ENCODE results near the gene NMRAL1. TPM values are rescaled to one million over a fixed set of nuclear protein-coding genes. Genes with fewer than 3 reads are reported as not detected.

NMRAL1 gene
- total RNA-seq, 1 donor from 2014 or later = 25.0 TPM

DNA sequence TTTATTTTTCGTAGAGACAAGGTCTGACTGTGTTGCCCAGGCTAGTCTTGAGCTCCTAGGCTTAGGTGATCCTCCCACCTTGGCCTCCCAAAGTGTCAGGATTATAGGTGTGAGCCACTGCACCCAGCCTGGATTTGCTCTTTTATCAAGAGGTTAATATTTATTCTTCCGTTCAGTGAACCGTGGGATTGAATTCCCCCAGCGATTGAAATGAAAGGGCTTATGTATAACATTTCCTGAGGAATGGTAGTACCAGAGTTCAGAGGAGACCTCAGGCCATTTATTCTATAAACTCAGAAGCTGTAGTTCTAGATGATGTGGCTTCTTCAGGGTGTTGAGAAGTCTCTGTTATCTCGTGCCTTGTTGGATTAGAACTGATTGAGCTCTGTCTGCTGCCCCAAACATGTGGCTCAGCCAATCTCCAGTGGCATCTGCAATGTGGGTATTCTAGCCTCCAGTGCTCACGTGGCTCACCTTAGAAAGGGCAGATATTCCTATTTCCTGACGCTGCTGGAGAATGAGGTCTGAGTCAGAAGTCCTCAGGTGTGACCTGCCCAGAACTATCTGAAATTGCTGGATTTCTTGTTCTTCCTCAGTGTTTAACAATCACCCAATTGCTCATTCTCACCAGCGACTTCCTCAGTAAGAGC, 24.2 kb upstream of the NMRAL1 start:
- peaks cover 62% of the 10 kb centered on the region for H3K4me1 Mint-ChIP-seq (ENCODE audit: low read depth)
- H3K27me3 Mint-ChIP-seq (ENCODE audit: insufficient read depth) = no peaks in the 10 kb centered on the region
- no peak overlapping the region for H3K4me3 Mint-ChIP-seq
- peak overlapping the region; percentile 52 for H3K27ac Mint-ChIP-seq
- H3K9me3 Mint-ChIP-seq = no peaks in the 10 kb centered on the region
- DNase-seq (ENCODE audit: low spot score) = no peak
- H3K36me3 Mint-ChIP-seq (ENCODE audit: low read depth) = peaks cover 15% of the 10 kb centered on the region
- intact Hi-C loops (cut with micrococcal nuclease) = no loop called here

DNA sequence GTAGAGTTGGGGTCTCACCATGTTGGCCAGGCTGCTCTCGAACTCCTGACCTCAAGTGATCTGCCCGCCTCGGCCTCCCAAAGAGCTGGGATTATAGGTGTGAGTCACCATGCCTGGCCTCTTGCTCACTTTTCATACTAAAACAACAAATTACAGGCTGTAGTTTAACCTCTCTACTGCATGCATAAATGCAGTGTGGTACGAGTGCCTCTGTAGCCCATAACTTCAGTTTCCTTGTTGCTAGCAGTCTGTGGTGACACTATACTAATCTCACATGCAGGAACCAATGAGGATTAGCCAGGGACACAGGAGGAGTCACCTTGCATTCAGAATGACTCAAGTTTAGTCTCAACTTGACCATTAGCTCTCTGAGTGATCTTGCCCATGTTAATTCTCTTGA, 21.9 kb upstream of the NMRAL1 start:
- peak overlapping the region; percentile 18 for H3K27ac Mint-ChIP-seq
- H3K4me3 Mint-ChIP-seq = no peak overlapping the region
- no peaks in the 10 kb centered on the region for H3K27me3 Mint-ChIP-seq (ENCODE audit: insufficient read depth)
- no peaks in the 10 kb centered on the region for H3K9me3 Mint-ChIP-seq
- H3K4me1 Mint-ChIP-seq (ENCODE audit: low read depth) = peaks cover 55% of the 10 kb centered on the region
- intact Hi-C loops (cut with micrococcal nuclease) = no loop called here
- peaks cover 21% of the 10 kb centered on the region for H3K36me3 Mint-ChIP-seq (ENCODE audit: low read depth)
- no peak for DNase-seq (ENCODE audit: low spot score)

DNA sequence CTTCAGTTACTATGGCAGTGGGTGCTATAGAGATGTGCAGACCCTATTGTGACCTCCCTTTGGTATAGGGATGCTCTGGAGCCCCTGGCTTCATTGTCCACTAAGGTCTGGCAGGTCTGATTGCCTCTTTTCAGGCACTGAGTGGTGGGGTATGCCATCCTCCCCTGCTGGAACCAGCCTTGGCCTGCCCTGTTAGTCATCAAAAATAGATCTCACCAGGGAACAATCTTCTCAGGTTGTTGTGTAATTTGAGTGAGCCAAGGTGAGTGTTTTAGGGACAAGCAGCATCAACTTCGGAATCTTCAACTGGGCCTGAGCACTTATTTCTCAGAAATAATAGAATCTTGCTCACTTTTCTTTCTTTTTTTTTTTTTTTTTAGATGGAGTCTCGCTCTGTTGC, 21.3 kb upstream of the NMRAL1 start:
- Mint-ChIP-seq H3K27ac (no peak overlapping the region), H3K4me1 (ENCODE audit: low read depth) (peaks cover 51% of the 10 kb centered on the region), H3K27me3 (ENCODE audit: insufficient read depth) (no peaks in the 10 kb centered on the region), H3K9me3 (no peaks in the 10 kb centered on the region), H3K36me3 (ENCODE audit: low read depth) (peaks cover 26% of the 10 kb centered on the region), H3K4me3 (no peak overlapping the region)
- intact Hi-C loops (cut with micrococcal nuclease) = no loop called here
- DNase-seq (ENCODE audit: low spot score) = no peak

DNA sequence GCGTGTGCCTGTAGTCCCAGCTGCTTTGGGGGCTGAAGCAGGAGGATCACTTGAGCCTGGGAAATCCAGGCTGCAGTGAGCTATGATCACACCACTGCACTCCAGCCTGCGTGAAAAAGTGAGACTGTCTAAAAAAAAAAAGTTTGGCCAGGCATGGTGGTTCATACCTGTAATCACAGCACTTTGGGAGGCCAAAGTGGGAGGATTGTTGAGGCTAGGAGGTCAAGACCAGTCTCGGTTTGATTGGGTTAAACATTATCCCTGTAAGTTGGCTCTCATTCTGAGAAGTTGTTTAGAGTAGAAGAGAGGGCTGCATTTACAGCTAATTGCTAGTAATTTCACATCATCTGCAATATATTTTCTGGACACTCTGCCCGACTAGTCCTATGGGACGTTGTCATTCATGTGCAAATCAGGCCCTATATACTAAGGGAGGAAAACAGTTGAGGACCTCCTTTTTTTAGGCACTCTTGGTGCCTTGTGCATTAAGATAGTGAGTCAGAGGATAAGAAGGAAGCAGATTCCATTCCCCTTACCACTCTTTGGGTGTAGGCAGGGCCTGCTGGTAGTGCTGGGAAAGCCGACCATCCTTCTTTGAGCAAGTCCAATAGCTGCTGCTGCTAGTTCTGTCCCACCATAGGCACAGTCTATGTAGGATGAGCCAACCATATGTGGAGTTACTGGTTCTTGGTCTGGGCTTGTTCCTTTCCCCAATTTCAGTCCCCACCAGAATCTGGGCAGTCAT, 20.5 kb upstream of the NMRAL1 start:
- Mint-ChIP-seq H3K36me3 (ENCODE audit: low read depth) (peaks cover 26% of the 10 kb centered on the region), H3K4me3 (no peak overlapping the region), H3K9me3 (no peaks in the 10 kb centered on the region), H3K27ac (no peak overlapping the region), H3K4me1 (ENCODE audit: low read depth) (peaks cover 51% of the 10 kb centered on the region), H3K27me3 (ENCODE audit: insufficient read depth) (no peaks in the 10 kb centered on the region)
- DNase-seq (ENCODE audit: low spot score) = no peak
- intact Hi-C loops (cut with micrococcal nuclease) = no loop called here

DNA sequence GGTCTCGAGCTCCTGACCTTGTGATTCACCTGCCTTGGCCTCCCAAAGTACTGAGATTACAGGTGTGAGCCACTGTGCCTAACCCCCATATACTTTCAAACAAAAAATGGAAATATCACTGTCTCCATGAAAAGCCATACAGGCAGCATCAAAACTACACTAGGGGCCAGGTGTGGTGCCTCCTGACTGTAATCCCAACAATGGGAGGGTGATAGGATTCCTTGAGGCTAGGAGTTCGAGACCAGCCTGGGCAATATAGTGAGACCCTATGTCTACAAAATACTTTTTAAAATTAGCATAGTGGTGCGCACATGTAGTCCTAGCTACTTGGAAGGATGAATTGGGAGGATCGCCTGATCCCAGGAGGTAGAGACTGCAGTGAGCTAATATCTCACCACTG, 17.5 kb upstream of the NMRAL1 start:
- Mint-ChIP-seq H3K4me3 (no peak overlapping the region), H3K4me1 (ENCODE audit: low read depth) (peaks cover 45% of the 10 kb centered on the region), H3K36me3 (ENCODE audit: low read depth) (peaks cover 20% of the 10 kb centered on the region), H3K27me3 (ENCODE audit: insufficient read depth) (no peaks in the 10 kb centered on the region), H3K9me3 (no peaks in the 10 kb centered on the region), H3K27ac (no peak overlapping the region)
- intact Hi-C loops (cut with micrococcal nuclease) = no loop called here
- no peak for DNase-seq (ENCODE audit: low spot score)

DNA sequence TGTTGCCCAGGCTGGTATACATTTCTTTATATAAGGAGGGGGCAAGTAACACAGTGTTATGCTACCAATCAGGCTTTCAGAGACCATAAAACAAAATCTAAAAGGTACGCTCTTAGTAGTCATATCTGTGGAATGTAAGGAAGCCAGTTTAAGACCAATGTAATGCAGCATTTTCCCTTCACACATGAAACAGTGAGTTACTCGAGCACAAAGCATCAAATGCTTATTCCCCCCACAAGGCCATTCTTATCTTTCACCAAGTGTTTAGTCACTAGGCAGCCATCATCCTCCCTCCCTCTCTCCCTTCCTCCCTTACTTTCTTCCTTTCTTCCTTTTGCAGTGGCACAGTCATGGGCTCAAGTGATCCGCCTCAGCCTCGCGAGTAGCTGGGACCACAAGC, 14.6 kb upstream of the NMRAL1 start:
- intact Hi-C loops (cut with micrococcal nuclease) = no loop called here
- Mint-ChIP-seq H3K27me3 (ENCODE audit: insufficient read depth) (no peaks in the 10 kb centered on the region), H3K36me3 (ENCODE audit: low read depth) (peaks cover 29% of the 10 kb centered on the region), H3K4me1 (ENCODE audit: low read depth) (peaks cover 51% of the 10 kb centered on the region), H3K4me3 (peak overlapping the region; percentile 48), H3K9me3 (no peaks in the 10 kb centered on the region), H3K27ac (peak overlapping the region; percentile 76)
- DNase-seq (ENCODE audit: low spot score) = no peak

DNA sequence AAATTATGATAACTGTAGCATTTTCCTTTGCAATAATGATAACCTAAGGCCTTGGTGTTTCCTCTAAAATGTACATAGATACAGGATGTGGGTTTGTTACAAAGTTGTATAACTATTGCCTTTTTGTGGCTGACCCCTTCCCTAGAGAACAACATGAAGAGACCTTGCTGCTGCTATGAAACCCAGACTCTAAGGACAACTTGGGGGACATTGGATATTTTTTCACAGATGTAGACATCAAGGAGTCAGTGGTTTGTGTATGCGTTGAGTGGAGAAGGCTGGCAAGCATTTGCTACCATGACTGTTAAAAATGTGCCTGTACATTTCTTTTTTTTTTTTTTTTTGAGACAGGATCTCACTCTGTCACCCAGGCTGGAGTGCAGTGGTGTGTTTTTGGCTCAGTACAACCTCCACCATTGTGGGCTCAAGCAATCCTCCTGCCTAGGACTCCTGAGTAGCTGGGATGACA, 14.1 kb upstream of the NMRAL1 start:
- H3K4me1 Mint-ChIP-seq (ENCODE audit: low read depth) = peaks cover 50% of the 10 kb centered on the region
- peak overlapping the region; percentile 76 for H3K27ac Mint-ChIP-seq
- intact Hi-C loops (cut with micrococcal nuclease) = loop anchor here (1.0 kb wide), 2 partner anchors 12 to 17 kb away; partner anchors contain the start of gene HMOX2
- no peaks in the 10 kb centered on the region for H3K27me3 Mint-ChIP-seq (ENCODE audit: insufficient read depth)
- H3K4me3 Mint-ChIP-seq = peak overlapping the region; percentile 48
- H3K36me3 Mint-ChIP-seq (ENCODE audit: low read depth) = peaks cover 28% of the 10 kb centered on the region
- no peaks in the 10 kb centered on the region for H3K9me3 Mint-ChIP-seq
- DNase-seq (ENCODE audit: low spot score) = no peak

DNA sequence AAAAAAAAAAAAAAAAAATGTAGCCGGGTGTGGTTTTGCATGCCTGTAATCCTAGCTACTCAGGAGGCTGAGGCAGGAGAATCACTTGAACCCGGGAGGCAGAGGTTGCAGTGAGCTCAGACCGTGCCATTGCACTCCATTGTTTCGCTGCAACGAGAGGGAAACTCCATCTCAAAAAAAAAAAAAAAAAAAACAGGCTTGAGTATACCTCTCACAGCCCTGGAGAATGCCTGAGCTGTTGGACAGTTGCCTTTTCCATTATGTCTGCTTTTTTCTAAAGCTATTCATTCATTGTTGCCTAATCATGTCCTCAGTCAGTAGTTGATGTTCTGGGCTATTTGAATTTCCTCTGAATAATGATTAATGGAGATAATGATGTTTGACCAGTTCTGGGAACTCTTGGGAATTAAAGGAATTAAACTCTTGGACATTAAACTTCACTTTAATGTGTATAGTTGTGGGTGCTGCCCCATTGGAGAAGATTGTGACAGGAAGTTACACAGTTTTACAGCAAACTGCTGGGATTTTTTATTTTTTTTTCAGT, 13.6 kb upstream of the NMRAL1 start:
- intact Hi-C loops (cut with micrococcal nuclease) = loop anchor here (1.0 kb wide), 2 partner anchors 12 to 17 kb away; partner anchors contain the start of gene HMOX2
- Mint-ChIP-seq H3K9me3 (no peaks in the 10 kb centered on the region), H3K4me1 (ENCODE audit: low read depth) (peaks cover 45% of the 10 kb centered on the region), H3K27me3 (ENCODE audit: insufficient read depth) (no peaks in the 10 kb centered on the region), H3K36me3 (ENCODE audit: low read depth) (peaks cover 24% of the 10 kb centered on the region), H3K4me3 (peak overlapping the region; percentile 48), H3K27ac (peak overlapping the region; percentile 76)
- no peak for DNase-seq (ENCODE audit: low spot score)

DNA sequence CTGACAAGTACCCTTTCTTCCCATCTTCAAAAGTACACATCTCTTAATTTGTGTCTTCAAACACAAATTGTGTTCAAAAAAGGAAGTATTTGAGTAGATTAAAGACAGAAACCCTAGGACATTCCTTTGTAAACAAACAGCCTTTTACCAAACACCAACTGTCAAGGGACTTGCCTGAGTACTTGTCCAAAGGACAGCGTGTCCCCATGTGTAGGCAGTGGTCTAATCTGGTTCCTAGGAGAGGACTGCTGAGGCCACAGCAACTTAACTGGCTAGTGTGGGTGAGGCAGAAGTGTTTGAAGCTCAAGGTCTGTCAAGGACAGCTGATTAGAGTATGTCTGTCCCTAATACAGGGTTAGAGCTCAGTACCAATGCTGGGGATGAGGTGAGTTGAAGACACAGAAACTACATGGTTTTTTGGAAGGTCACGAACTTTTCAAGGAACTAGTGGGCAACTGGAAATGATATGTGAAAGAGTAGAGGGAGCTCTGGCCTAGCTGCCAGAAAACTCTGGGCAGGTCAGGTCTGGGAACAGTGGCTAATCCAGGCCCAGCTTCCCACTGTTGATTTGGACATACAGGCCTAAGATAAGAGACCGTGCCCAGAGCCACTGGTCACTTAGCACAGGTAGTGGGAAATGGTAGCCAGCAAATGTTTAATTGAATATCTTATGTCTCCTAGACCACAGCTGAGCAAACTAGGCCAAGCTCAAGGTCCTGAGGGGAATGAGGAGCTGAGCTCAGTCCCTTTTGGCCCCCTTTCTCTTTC, 11.9 kb upstream of the NMRAL1 start:
- H3K4me1 Mint-ChIP-seq (ENCODE audit: low read depth) = peaks cover 61% of the 10 kb centered on the region
- H3K27me3 Mint-ChIP-seq (ENCODE audit: insufficient read depth) = no peaks in the 10 kb centered on the region
- no peak overlapping the region for H3K4me3 Mint-ChIP-seq
- peak overlapping the region; percentile 33 for H3K27ac Mint-ChIP-seq
- no peaks in the 10 kb centered on the region for H3K9me3 Mint-ChIP-seq
- intact Hi-C loops (cut with micrococcal nuclease) = no loop called here
- peaks cover 28% of the 10 kb centered on the region for H3K36me3 Mint-ChIP-seq (ENCODE audit: low read depth)
- DNase-seq (ENCODE audit: low spot score) = no peak

DNA sequence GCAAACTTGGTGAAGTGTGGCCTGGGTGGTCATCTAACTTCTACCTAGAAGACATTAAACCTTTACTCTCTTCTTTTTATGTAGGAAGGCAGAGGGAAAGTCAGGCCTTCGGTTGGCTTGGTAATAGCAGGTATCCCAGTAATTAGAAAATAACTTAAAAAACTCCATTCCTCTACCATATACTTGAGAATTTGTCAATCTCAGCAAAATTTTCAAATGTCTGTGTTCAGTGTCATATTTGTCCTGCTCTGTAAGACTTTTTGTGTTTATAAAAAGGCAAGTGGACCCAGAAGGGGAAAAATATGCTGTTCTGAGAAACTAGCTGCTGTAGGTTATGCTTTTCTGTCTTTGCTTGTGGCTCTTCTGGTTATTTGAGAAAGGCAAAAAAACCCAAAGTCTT, 7.5 kb upstream of the NMRAL1 start:
- Mint-ChIP-seq H3K36me3 (ENCODE audit: low read depth) (peaks cover 20% of the 10 kb centered on the region), H3K27me3 (ENCODE audit: insufficient read depth) (no peaks in the 10 kb centered on the region), H3K9me3 (no peaks in the 10 kb centered on the region), H3K4me3 (no peak overlapping the region), H3K27ac (no peak overlapping the region), H3K4me1 (ENCODE audit: low read depth) (peaks cover 49% of the 10 kb centered on the region)
- no peak for DNase-seq (ENCODE audit: low spot score)
- intact Hi-C loops (cut with micrococcal nuclease) = no loop called here

DNA sequence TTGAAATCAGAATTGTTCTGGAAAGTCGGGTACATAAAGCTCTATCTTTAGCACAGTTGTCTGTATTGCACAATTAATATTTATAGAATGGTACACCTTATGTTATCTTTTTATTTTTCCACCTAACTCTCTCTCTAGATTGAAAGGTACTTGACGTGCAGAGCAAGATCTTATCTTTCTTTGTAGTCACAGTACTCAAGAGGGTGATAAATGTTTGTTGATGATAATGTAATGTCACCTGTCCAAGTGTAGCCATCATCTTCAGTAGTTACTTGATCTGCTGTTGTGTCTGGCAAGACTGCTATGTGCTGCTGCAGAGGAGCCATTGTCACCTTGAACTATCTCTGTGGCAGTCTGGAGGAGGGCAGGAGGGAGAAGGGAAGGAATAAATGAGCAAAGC, 7.1 kb upstream of the NMRAL1 start:
- H3K36me3 Mint-ChIP-seq (ENCODE audit: low read depth) = peaks cover 20% of the 10 kb centered on the region

DNA sequence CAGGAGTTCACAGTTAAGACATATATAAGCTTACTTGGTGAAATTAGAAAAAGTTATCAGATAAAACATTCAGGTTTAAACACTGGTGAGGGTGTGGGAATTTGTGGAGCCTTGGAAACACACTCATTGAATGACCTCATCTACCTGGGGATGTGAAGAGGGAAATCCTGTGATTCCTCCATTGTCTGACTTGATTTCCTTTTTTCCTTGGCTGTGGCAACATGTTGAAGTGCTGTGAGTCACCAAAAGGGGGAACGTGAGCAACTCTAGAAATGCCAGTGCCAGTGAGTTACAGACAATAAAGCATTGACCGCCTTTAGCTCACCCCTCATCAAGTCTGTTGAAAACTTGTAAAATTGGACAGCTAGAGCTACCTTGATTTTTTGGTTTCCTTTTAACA, 3.5 kb upstream of the NMRAL1 start:
- DNase-seq (ENCODE audit: low spot score) = no peak
- Mint-ChIP-seq H3K4me1 (ENCODE audit: low read depth) (peaks cover 38% of the 10 kb centered on the region), H3K27me3 (ENCODE audit: insufficient read depth) (no peaks in the 10 kb centered on the region), H3K4me3 (peak overlapping the region; percentile 89), H3K36me3 (ENCODE audit: low read depth) (peaks cover 15% of the 10 kb centered on the region), H3K27ac (peak overlapping the region; percentile 44), H3K9me3 (no peaks in the 10 kb centered on the region)
- intact Hi-C loops (cut with micrococcal nuclease) = loop anchor here (2.0 to 5.0 kb wide), 4 partner anchors 147 to 371 kb away; partner anchors contain the start of genes ADCY9, MGRN1 and TFAP4

More for the DNA sequence above, 7.1 kb upstream of the NMRAL1 start:
- no peaks in the 10 kb centered on the region for H3K9me3 Mint-ChIP-seq
- peaks cover 48% of the 10 kb centered on the region for H3K4me1 Mint-ChIP-seq (ENCODE audit: low read depth)
- no peak for DNase-seq (ENCODE audit: low spot score)
- no peaks in the 10 kb centered on the region for H3K27me3 Mint-ChIP-seq (ENCODE audit: insufficient read depth)
- no peak overlapping the region for H3K27ac Mint-ChIP-seq
- intact Hi-C loops (cut with micrococcal nuclease) = no loop called here
- no peak overlapping the region for H3K4me3 Mint-ChIP-seq
